HL-60 (cell line): ENCODE data around the gene EYS.

Experiments
- GABPA ChIP-seq: IDR thresholded peaks from 2 replicates; pipeline ENCODE4 v1.6.1; 2012; ENCODE audit warnings: low read depth
- POLR2AphosphoS5 ChIP-seq: IDR thresholded peaks from 2 replicates; pipeline ENCODE4 v1.6.1; 2012; ENCODE audit warnings: low read depth
- SPI1 ChIP-seq: IDR thresholded peaks from 2 replicates; pipeline ENCODE4 v1.6.1; 2012; ENCODE audit warnings: low read depth, mild to moderate bottlenecking, borderline replicate concordance
- TF ChIP-seq, protein P1 (sequence below): IDR thresholded peaks from one replicate; pipeline ENCODE4 v1.5.1; 2011; ENCODE audit warnings: low read length, control low read depth, inconsistent platforms; ENCODE audit not compliant: insufficient read depth
- TF ChIP-seq, protein P2 (sequence below): IDR thresholded peaks from 2 replicates; pipeline ENCODE4 v1.6.1; 2012; ENCODE audit warnings: low read depth; ENCODE audit not compliant: insufficient replicate concordance

DNA sequence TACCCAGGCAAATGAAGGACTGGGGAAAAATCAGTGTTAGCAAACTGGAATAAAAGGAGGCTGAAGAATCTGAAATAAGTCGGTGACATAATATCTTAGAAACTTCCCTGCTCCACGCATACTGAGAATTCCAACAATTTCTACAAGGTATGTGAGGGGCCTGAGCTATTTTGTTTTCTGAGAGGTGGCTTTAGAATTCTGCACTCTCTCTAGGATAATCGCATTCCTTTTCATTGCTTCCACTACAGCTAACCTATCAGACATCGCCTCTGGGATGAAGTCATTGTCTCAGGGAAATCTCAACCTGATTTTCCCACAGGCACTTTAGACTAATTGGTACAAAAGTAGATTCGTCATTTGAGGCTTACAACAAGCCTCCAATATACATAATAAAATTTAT is 1330.6 kb downstream of the EYS start:
- TF ChIP-seq, protein P1, sequence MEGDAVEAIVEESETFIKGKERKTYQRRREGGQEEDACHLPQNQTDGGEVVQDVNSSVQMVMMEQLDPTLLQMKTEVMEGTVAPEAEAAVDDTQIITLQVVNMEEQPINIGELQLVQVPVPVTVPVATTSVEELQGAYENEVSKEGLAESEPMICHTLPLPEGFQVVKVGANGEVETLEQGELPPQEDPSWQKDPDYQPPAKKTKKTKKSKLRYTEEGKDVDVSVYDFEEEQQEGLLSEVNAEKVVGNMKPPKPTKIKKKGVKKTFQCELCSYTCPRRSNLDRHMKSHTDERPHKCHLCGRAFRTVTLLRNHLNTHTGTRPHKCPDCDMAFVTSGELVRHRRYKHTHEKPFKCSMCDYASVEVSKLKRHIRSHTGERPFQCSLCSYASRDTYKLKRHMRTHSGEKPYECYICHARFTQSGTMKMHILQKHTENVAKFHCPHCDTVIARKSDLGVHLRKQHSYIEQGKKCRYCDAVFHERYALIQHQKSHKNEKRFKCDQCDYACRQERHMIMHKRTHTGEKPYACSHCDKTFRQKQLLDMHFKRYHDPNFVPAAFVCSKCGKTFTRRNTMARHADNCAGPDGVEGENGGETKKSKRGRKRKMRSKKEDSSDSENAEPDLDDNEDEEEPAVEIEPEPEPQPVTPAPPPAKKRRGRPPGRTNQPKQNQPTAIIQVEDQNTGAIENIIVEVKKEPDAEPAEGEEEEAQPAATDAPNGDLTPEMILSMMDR, result no peak
- TF ChIP-seq POLR2AphosphoS5, result no peak
- TF ChIP-seq, protein P2, sequence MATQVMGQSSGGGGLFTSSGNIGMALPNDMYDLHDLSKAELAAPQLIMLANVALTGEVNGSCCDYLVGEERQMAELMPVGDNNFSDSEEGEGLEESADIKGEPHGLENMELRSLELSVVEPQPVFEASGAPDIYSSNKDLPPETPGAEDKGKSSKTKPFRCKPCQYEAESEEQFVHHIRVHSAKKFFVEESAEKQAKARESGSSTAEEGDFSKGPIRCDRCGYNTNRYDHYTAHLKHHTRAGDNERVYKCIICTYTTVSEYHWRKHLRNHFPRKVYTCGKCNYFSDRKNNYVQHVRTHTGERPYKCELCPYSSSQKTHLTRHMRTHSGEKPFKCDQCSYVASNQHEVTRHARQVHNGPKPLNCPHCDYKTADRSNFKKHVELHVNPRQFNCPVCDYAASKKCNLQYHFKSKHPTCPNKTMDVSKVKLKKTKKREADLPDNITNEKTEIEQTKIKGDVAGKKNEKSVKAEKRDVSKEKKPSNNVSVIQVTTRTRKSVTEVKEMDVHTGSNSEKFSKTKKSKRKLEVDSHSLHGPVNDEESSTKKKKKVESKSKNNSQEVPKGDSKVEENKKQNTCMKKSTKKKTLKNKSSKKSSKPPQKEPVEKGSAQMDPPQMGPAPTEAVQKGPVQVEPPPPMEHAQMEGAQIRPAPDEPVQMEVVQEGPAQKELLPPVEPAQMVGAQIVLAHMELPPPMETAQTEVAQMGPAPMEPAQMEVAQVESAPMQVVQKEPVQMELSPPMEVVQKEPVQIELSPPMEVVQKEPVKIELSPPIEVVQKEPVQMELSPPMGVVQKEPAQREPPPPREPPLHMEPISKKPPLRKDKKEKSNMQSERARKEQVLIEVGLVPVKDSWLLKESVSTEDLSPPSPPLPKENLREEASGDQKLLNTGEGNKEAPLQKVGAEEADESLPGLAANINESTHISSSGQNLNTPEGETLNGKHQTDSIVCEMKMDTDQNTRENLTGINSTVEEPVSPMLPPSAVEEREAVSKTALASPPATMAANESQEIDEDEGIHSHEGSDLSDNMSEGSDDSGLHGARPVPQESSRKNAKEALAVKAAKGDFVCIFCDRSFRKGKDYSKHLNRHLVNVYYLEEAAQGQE, result no peak
- no peak for TF ChIP-seq GABPA
- TF ChIP-seq SPI1, result no peak
